GM18505 (cell line): Measurements from ENCODE around the gene PDE3A.

Experiments
- ATAC-seq: cut with Tn5 transposase; IDR thresholded peaks from one replicate; pipeline ENCODE4 v1.9.1; 2021; ENCODE audit not compliant: unreplicated experiment
- POLR2A ChIP-seq: IDR thresholded peaks from 4 replicates; pipeline ENCODE4 v1.6.1; 2011; ENCODE audit warnings: borderline replicate concordance; ENCODE audit not compliant: insufficient read depth, insufficient read length; ENCODE audit errors: extremely low read depth

PDE3A gene

DNA sequence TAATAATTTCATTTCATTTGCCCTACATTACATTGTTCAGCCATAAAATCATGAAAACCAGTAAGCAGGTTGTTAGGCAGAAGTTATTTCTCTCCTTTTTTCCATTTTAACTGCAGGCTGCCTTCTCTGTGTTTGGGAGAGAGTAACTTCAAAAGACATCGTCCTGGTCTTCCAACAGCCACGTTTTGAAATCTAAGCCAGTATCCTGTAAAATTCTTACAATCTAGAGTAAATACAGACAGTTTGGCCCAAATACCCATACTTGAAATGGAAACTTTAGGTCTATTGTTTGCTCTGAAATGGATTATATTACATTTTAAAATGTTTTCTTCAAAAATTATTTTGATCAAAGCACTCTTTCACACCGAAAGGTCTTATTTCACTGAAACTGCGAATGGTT, 260.7 kb downstream of the PDE3A start:
- TF ChIP-seq POLR2A, result no peak
- ATAC-seq, result no peak

DNA sequence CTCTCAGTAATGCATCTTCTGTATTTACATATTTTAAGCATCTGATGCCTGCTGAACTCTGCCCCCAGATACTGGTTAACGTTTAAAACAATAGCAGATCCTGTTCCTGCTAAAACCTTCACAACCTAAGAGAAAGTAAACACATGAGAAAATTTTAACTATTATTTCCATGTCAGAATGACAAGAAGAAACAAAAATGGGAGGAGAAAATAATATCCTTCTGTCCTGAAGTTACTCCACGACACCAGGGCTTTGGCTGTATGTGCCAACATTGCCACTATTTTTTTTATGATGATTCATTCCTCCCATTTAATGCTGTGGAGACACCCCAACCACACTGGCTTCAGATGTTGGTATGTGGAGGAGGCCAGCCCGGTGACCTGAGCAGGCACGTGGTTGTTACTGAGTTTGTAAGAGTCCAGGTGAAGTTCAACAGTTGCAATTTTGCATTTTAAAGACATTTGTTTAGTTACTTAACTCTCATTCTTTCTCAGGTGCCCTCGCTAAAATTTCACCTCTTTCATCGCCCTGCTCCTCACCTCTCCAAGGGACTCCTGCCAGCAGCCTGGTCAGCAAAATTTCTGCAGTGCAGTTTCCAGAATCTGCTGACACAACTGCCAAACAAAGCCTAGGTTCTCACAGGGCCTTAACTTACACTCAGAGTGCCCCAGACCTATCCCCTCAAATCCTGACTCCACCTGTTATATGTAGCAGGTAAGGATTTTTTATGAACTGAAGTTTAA, 261.2 kb downstream of the PDE3A start:
- no peak for ATAC-seq
- no peak for TF ChIP-seq POLR2A

DNA sequence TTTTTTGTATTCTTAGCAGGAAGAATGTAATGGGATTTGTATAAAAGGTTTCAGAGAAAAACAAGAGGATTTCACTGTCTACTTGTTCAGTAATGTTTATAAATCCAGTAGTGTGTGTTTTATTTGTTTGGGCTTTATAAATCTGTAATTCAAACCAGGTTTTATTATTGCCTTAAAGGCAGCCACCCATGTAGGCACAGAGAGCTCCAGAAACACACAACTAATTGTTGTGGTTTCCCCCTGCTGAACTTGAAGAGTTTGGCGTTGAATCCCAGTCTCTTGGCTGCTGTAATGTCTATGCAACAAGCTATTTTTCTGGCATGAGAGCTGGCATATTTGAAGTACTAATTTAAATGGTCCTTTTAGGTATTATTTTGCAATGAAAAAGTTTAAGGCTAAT, 263.4 kb downstream of the PDE3A start:
- TF ChIP-seq POLR2A, result no peak
- no peak for ATAC-seq

DNA sequence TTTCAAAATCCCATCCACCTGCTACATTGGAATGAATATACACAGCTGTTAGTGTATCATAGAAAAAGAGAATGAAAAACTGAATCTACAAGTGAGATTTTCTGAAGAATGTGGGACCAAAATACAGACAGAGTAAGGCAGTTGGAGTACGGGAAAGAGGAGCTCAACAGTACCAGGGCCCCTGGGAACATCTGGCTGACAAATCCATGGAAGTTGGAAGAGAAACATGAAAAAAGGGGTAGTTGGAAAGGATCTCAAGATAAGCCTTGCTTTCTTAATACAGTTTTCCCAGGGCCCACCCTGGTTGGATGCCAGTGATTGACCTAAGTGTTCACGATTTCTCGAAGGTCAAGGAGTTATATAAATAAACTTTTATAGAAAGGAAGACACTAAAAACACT, 272.8 kb downstream of the PDE3A start:
- no peak for ATAC-seq

DNA sequence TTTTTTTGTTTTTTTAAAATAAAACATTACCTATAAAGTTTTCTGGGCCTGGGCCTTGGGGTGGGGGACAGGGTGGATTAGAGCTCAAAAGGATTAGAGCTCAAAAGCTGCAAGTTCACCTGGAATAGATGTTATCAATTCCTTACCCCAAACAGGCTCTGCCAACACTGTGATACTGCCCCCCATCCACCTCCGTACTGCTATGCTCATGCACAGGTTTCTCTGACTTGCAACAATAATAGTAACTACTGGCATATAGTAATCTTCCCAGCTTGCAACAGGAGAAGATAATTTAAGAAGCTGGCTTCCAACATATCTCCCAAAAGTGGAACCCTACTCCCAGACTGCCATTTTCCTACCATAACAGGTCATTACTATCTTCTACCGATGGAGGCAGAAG, 275.5 kb downstream of the PDE3A start:
- no peak for ATAC-seq
- no peak for TF ChIP-seq POLR2A

More for the DNA sequence above, 272.8 kb downstream of the PDE3A start:
- TF ChIP-seq POLR2A, result no peak

DNA sequence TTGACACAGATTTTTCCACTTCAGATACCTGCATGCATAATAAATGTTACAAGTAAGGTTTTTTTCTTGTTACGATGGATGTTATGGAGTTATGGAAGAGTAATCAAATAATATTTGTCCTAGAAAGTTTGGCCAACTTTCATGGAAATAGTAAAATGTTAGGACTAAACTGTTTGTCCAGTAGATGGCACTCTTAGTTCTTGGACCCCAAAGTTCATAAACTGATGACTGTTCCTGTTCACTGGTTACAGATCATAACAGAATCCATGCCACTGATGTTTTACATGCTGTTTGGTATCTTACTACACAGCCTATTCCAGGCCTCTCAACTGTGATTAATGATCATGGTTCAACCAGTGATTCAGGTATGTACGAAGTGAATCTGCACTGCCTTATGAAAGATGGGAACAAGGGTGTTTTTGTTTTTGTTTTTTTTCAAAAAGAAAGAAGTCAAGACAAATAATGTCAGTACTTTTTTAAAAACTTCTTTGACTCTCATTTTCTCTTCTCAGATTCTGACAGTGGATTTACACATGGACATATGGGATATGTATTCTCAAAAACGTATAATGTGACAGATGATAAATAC, 278.0 kb downstream of the PDE3A start:
- no peak for TF ChIP-seq POLR2A
- ATAC-seq, result peak; percentile 61

DNA sequence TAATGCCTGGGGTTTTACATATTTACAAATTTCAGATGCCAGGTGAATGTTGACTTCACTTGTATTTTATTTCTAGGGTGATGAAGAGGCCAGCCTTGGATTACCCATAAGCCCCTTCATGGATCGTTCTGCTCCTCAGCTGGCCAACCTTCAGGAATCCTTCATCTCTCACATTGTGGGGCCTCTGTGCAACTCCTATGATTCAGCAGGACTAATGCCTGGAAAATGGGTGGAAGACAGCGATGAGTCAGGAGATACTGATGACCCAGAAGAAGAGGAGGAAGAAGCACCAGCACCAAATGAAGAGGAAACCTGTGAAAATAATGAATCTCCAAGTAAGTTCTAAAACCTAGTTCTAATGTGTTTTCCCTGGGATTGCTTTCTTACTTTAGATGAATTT, 285.5 kb downstream of the PDE3A start:
- TF ChIP-seq POLR2A, result no peak
- ATAC-seq, result no peak

DNA sequence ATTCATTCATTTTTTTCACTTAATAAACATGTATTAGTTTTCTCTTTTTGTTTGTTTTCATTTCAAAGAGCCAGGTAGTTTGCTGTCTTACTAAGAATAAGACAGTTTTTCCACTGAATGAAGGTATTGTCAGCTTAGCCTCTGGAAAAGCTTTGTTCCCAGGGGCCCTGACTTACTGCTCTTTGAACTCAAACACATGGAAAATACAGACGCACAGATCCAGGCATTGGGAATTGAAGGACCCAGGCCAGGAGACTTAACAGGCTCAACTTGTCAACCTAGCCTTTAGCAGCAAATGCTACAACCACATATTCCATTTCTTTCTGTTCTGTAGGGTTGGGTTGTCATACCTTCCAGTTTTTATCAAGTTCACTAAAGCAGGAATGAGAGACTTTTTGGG, 288.3 kb downstream of the PDE3A start:
- ATAC-seq, result no peak
- no peak for TF ChIP-seq POLR2A

DNA sequence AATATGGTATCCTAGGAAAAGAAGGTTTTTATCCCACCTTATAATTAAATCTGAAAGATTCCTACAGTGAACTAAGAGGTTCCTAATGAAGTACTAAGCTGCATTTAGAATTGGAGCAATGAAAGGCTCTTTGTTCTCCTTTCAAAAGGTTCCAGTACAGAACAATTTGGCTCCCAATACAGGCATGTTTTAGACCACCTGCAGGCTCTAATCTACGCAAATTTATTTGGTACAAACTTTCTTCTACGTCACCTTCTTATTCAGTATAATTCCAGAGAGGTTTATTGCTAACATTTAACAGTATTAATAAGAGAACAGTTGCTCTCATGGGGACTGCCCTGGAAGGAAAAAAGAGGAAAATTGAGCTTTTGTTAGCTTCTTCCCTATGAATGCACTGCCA, 289.2 kb downstream of the PDE3A start:
- no peak for TF ChIP-seq POLR2A
- ATAC-seq, result no peak

DNA sequence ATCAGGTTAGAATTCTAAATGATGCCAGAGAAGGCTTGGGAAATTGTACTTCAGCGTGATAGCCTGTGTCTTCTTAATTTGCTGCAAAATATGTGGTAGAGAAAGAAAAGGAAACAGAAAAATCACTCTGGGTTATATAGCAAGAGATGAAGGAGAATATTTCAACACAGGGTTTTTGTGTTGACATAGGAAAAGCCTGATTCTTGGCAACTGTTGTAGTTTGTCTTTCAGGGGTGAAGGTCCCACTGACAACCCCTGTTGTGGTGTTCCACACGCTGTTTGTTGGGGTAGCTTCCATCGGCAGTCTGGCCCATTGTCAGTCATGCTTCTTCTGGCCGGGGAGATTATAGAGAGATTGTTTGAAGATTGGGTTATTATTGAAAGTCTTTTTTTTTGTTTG, 313.0 kb downstream of the PDE3A start:
- TF ChIP-seq POLR2A, result no peak
- ATAC-seq, result no peak

DNA sequence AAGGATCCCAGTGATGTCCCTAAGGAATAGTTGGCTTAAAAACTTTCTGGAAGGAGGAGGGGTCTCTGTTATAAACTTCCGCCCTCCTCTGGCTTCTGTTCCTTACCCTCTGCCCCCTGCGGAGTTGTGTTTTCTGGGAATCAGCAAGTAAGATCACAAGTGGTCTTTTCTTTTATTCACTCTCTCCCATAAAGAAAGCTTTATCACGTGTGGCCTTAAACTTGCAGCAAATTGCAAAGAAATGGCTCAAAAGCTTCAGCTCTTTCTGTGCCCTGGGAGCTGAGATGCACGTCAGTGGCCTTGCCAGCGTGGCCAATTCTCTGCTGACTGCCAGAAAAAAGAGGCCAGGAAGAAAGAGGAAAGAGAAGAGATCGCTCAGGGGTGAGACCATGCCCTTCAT, 326.9 kb downstream of the PDE3A start, which contains the start of gene SLCO1C1:
Gene SLCO1C1, plus strand, starts transcription at position 101 of the 400 bp plus-strand sequence. CDS start 4,245 bp downstream, outside the sequence.
- no peak for TF ChIP-seq POLR2A
- no peak for ATAC-seq

DNA sequence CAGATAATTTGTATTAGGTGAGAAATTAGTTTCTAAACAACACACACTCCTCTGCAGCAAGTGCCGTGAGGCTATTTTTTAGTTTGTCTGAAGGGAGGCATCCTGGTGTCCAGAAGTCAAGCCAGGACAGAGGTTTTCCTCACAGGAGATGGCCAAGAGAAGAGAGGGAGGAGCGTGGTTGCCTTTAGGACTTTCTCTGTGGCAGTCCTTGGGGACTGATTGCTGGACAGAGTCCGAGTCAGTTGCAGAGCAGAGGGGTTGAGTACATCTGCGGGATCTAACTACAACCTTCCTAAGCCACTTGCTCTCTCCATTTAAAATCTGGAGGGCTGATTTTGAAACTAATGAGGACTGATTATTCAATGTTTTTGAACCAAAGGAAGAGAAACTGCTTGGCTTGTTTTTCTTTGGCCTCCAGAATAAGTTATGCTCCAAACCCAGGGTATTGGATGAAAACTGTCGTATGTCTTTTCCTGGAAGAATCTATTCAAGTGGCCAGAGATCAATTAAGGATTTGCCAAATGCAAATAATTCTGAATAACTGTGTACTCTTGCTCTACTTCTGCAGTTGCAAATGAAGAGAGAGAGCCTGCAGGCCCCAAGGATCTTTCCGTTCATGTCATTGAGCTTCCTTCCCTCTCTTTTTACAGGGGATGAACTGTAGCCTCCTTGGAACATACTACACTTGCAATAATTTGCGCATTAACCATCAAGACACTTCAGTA, 328.0 kb downstream of the PDE3A start:
- ATAC-seq, result no peak
- no peak for TF ChIP-seq POLR2A

DNA sequence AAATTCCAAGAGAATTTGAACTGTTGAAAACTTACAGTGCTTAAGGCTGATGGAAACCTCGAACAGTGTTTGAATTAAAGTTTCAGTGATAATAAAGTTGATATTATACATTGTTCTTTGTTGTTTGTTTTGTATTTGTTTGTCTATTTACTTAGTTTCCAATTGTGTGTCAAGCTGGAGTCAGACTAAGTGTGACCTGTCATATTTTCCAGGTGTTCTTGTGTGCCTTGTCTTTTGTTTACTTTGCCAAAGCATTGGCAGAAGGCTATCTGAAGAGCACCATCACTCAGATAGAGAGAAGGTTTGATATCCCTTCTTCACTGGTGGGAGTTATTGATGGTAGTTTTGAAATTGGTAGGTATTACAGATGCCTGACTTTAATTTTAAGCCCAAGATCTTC, 332.8 kb downstream of the PDE3A start:
- ATAC-seq, result no peak
- no peak for TF ChIP-seq POLR2A

DNA sequence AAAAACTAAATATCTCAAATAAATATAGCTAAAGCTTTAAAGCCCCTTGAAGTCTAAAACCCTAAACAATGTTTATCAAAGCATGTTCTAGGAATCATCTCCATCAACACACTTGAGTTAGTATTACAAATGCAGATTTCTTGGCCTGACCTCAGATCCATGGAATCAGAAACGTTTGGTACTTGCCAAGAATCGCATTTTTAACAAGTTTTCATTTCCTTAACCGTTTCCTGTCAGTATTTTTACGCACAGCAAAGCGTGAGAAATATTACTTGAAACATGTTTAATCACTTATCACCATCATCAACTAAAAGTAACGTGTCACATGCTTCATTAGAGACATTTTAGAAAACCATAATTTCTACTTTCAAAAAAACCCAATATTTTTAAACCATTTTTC, 336.5 kb downstream of the PDE3A start:
- ATAC-seq, result no peak
- TF ChIP-seq POLR2A, result no peak

DNA sequence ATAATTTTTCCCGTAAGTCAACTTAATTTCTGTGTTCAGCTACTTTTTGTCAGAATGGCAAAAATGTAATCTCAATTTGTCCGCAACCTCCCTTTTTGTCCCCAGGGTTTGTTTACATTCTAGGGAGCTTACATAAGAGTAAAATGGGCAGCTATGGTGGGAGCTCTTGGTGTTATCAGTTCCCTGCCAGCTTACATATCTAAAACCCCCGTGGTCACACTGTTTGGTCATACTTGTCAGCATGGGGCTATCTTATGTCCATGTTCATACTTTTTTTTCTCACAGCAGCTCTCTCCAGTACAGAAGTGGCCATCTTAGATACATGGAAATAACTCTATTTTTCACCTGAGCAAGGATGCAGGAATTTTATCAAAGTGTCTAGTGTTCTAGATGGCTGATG, 343.5 kb downstream of the PDE3A start:
- ATAC-seq, result no peak

DNA sequence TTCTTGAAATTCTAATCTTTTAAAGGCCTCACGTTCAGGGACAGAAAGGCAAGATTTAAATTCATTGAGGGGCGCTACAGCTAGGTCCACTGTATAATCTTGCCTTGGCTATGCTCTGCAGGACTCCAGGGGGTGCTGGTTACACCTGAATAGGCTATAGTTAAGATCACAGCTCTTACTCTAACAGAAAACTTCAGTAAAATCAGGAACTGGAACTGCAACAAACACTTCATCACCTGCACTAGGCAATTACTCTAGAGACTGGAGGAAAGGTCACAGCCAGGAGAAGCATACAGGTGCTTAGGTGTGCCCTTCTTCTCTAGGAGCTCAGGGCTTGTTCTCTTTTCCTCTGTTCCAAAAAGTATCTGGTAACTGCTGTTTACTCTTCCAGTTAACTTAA, 347.7 kb downstream of the PDE3A start:
- no peak for ATAC-seq

More for the DNA sequence above, 343.5 kb downstream of the PDE3A start:
- no peak for TF ChIP-seq POLR2A

More for the DNA sequence above, 347.7 kb downstream of the PDE3A start:
- no peak for TF ChIP-seq POLR2A
